PC-9 (cell line): ENCODE data around the gene MOSPD3.

Source experiments
- CTCF ChIP-seq: fragments of 200-600 bp; sonication (generic); conservative IDR thresholded peaks from 2 replicates; pipeline ENCODE4 v1.6.1; 2017; ENCODE audit warnings: mixed run types, antibody characterized with exemption, mild to moderate bottlenecking, moderate library complexity
- EZH2 ChIP-seq: fragments of 200-600 bp; sonication (generic); IDR thresholded peaks from 2 replicates; pipeline ENCODE4 v1.8.0; 2017; ENCODE audit warnings: antibody characterized with exemption, low read depth

GRCh38 chr7:100572949-100573675 lies 39.2 kb upstream of the MOSPD3 start:
- TF ChIP-seq EZH2 (no peak), CTCF (no peak)
